ENCODE data around the gene CAVIN1.

The CAVIN1 gene

GRCh38 chr17:42441371-42442195 is 18.5 kb upstream of the CAVIN1 start:
- Histone ChIP-seq H3K27me3 (ENCODE audit: control insufficient read depth, low read length) (peaks cover 36% of the 10 kb centered on the region), H3K9me3 (ENCODE audit: control insufficient read depth, insufficient read depth, low read length) (no peaks in the 10 kb centered on the region), H3K9me2 (replicated peaks; ENCODE audit: control insufficient read depth, low read length) (no peaks in the 10 kb centered on the region), H3K27ac (ENCODE audit: low read depth, low read length) (no peak overlapping the region), H3F3A (ENCODE audit: control insufficient read depth, insufficient read depth) (no peaks in the 10 kb centered on the region), H4K20me1 (ENCODE audit: control insufficient read depth, insufficient read depth, low read depth, low read length) (no peaks in the 10 kb centered on the region; the same call in 1 of the 2 replicates), H3K36me3 (ENCODE audit: control insufficient read depth, low read length) (no peaks in the 10 kb centered on the region), H3K79me2 (ENCODE audit: control insufficient read depth, low read length) (no peaks in the 10 kb centered on the region), H3K4me2 (ENCODE audit: low read length) (no peak overlapping the region), H3K4me3 (ENCODE audit: low read length) (no peak overlapping the region), H3K4me1 (ENCODE audit: control insufficient read depth, low read length) (peaks cover 4% of the 10 kb centered on the region)
- TF ChIP-seq EZH2phosphoT487 (IDR thresholded peaks at IDR 0.05; ENCODE audit: borderline replicate concordance, low read length), result no peak
- no peak for TF ChIP-seq CTCF (IDR thresholded peaks at IDR 0.05; ENCODE audit: low read depth, low read length, poor library complexity, severe bottlenecking)

DNA sequence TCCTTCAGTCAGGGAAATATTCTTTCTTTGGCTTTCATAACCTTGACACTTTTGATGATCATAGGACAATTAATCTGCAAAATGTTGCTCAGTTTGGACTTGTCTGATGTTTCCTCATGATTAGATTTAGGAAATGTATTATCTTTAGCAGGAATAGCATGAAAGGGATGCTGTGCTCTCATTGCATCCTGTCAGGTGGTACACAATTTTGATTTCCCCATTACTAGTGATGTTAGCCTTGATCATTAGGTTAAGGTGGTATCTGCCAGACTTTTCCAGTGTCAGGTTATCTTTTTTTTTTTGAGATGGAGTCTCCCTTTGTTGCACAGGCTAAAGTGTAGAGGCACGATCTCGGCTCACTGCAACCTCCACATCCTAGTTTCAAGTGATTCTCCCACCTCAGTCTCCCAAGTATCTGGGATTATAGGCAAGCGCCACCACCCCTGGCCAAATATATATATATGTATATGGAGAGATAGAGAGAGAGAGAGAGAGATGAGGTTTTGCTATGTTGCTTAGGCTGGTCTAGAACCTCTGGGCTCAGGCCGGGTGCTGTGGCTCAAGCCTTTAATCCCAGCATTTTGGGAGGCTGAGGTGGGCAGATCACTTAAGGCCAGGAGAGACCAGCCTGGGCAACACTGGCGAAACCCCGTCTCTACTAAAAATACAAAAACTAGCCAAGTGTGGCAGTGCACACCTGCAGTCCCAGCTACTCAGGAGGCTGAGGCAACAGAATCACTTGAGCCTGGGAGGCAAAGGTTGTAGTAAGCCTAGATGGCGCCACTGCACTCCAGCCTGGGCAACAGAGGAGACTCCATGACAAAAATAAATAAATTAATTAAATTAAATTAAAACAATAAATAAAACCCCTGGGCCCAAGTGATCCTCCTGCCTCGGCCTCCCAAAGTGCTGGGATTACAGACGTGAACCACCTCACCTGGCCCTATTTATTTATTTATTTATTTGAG is 15.8 kb upstream of the CAVIN1 start:
- TF ChIP-seq EZH2phosphoT487 (IDR thresholded peaks at IDR 0.05; ENCODE audit: borderline replicate concordance, low read length) (no peak), CTCF (IDR thresholded peaks at IDR 0.05; ENCODE audit: low read depth, low read length, poor library complexity, severe bottlenecking) (peak; percentile 46)
- H3K36me3 ChIP-seq (ENCODE audit: control insufficient read depth, low read length), result no peaks in the 10 kb centered on the region
- H3K4me1 ChIP-seq (ENCODE audit: control insufficient read depth, low read length), result peaks cover 4% of the 10 kb centered on the region
- no peak overlapping the region for H3K4me3 ChIP-seq (ENCODE audit: low read length)
- H3F3A ChIP-seq (ENCODE audit: control insufficient read depth, insufficient read depth), result no peaks in the 10 kb centered on the region
- no peaks in the 10 kb centered on the region for H3K79me2 ChIP-seq (ENCODE audit: control insufficient read depth, low read length)
- H3K9me2 ChIP-seq (replicated peaks; ENCODE audit: control insufficient read depth, low read length), result no peaks in the 10 kb centered on the region
- H4K20me1 ChIP-seq (ENCODE audit: control insufficient read depth, insufficient read depth, low read depth, low read length), result no peaks in the 10 kb centered on the region; the same call in 1 of the 2 replicates
- H3K27ac ChIP-seq (ENCODE audit: low read depth, low read length), result no peak overlapping the region
- H3K4me2 ChIP-seq (ENCODE audit: low read length), result no peak overlapping the region
- H3K9me3 ChIP-seq (ENCODE audit: control insufficient read depth, insufficient read depth, low read length), result no peaks in the 10 kb centered on the region
- H3K27me3 ChIP-seq (ENCODE audit: control insufficient read depth, low read length), result peaks cover 43% of the 10 kb centered on the region

GRCh38 chr17:42436391-42436790 is 13.3 kb upstream of the CAVIN1 start:
- Histone ChIP-seq H3K27me3 (ENCODE audit: control insufficient read depth, low read length) (peaks cover 43% of the 10 kb centered on the region), H3K4me2 (ENCODE audit: low read length) (no peak overlapping the region), H3F3A (ENCODE audit: control insufficient read depth, insufficient read depth) (no peaks in the 10 kb centered on the region), H3K79me2 (ENCODE audit: control insufficient read depth, low read length) (no peaks in the 10 kb centered on the region), H3K36me3 (ENCODE audit: control insufficient read depth, low read length) (no peaks in the 10 kb centered on the region), H4K20me1 (ENCODE audit: control insufficient read depth, insufficient read depth, low read depth, low read length) (no peaks in the 10 kb centered on the region), H3K4me1 (ENCODE audit: control insufficient read depth, low read length) (peaks cover 4% of the 10 kb centered on the region), H3K4me3 (ENCODE audit: low read length) (no peak overlapping the region), H3K9me2 (replicated peaks; ENCODE audit: control insufficient read depth, low read length) (no peaks in the 10 kb centered on the region), H3K9me3 (ENCODE audit: control insufficient read depth, insufficient read depth, low read length) (no peaks in the 10 kb centered on the region), H3K27ac (ENCODE audit: low read depth, low read length) (no peak overlapping the region)
- TF ChIP-seq EZH2phosphoT487 (IDR thresholded peaks at IDR 0.05; ENCODE audit: borderline replicate concordance, low read length), result no peak
- TF ChIP-seq CTCF (IDR thresholded peaks at IDR 0.05; ENCODE audit: low read depth, low read length, poor library complexity, severe bottlenecking), result no peak
